ENCODE measurements around the gene DNAH17.
A peak's percentile ranks its signal among the peaks of the same experiment; 100 is the strongest.

The DNAH17 gene

GRCh38 chr17:78557598-78558039 is 19.6 kb downstream of the DNAH17 start:
- peak; percentile 85 for ATAC-seq

GRCh38 chr17:78556812-78557211 is 20.4 kb downstream of the DNAH17 start:
- no peak for ATAC-seq
- TF ChIP-seq BACH2 (CRISPR knock-in tag; IDR thresholded peaks at IDR 0.05; ENCODE audit: borderline replicate concordance): no peak
- TF ChIP-seq ZNF565 (CRISPR knock-in tag; conservative IDR thresholded peaks at IDR 0.05; ENCODE audit: low read depth): no peak
- TF ChIP-seq RARB (CRISPR knock-in tag; IDR thresholded peaks at IDR 0.05): no peak
- TF ChIP-seq OSR1 (CRISPR knock-in tag; IDR thresholded peaks at IDR 0.05): no peak
- TF ChIP-seq ZFP30 (CRISPR knock-in tag; IDR thresholded peaks at IDR 0.05): no peak
- TF ChIP-seq TCF4 (CRISPR knock-in tag; IDR thresholded peaks at IDR 0.05; ENCODE audit: borderline replicate concordance): no peak
- no peak for TF ChIP-seq PATZ1 (CRISPR knock-in tag; IDR thresholded peaks at IDR 0.05; ENCODE audit: borderline replicate concordance)
- TF ChIP-seq TOX (CRISPR knock-in tag; IDR thresholded peaks at IDR 0.05; ENCODE audit: borderline replicate concordance): no peak

More at GRCh38 chr17:78557598-78558039, 19.6 kb downstream of the DNAH17 start:
- TF ChIP-seq ISL1 (CRISPR knock-in tag; IDR thresholded peaks at IDR 0.05) (peak; percentile 25), ZNF70 (CRISPR knock-in tag; IDR thresholded peaks at IDR 0.05) (no peak), SNAI2 (CRISPR knock-in tag; IDR thresholded peaks at IDR 0.05) (no peak), TCF4 (CRISPR knock-in tag; IDR thresholded peaks at IDR 0.05; ENCODE audit: borderline replicate concordance) (no peak), ARNTL (CRISPR knock-in tag; IDR thresholded peaks at IDR 0.05; ENCODE audit: borderline replicate concordance, low read depth) (no peak), ZFP3 (CRISPR knock-in tag; IDR thresholded peaks at IDR 0.05) (0 out of 2 replicates have a peak, but pooled peaks have one; percentile 14), CSRNP3 (CRISPR knock-in tag; IDR thresholded peaks at IDR 0.05) (no peak), ESRRG (CRISPR knock-in tag; IDR thresholded peaks at IDR 0.05) (no peak)

GRCh38 chr17:78555746-78556401 is 21.3 kb downstream of the DNAH17 start:
- no peak for TF ChIP-seq ZFP30 (CRISPR knock-in tag; IDR thresholded peaks at IDR 0.05)
- no peak for TF ChIP-seq TSHZ2 (CRISPR knock-in tag; IDR thresholded peaks at IDR 0.05)
- no peak for TF ChIP-seq ARNTL (CRISPR knock-in tag; IDR thresholded peaks at IDR 0.05; ENCODE audit: borderline replicate concordance, low read depth)
- TF ChIP-seq ZFP3 (CRISPR knock-in tag; IDR thresholded peaks at IDR 0.05): no peak
- TF ChIP-seq RARB (CRISPR knock-in tag; IDR thresholded peaks at IDR 0.05): no peak
- no peak for TF ChIP-seq GLIS3 (CRISPR knock-in tag; IDR thresholded peaks at IDR 0.05)
- no peak for TF ChIP-seq ZNF8 (CRISPR knock-in tag; IDR thresholded peaks at IDR 0.05)
- no peak for TF ChIP-seq PPARA (CRISPR knock-in tag; IDR thresholded peaks at IDR 0.05; ENCODE audit: borderline replicate concordance)
- no peak for TF ChIP-seq SNAI2 (CRISPR knock-in tag; IDR thresholded peaks at IDR 0.05)
- TF ChIP-seq TCF4 (CRISPR knock-in tag; IDR thresholded peaks at IDR 0.05; ENCODE audit: borderline replicate concordance): no peak
- ATAC-seq: no peak

GRCh38 chr17:78550464-78550863 is 26.7 kb downstream of the DNAH17 start:
- no peak for ATAC-seq
- TF ChIP-seq ZNF8 (CRISPR knock-in tag; IDR thresholded peaks at IDR 0.05): no peak
- TF ChIP-seq CSRNP3 (CRISPR knock-in tag; IDR thresholded peaks at IDR 0.05): no peak
- TF ChIP-seq SNAI2 (CRISPR knock-in tag; IDR thresholded peaks at IDR 0.05): no peak
- TF ChIP-seq RARB (CRISPR knock-in tag; IDR thresholded peaks at IDR 0.05): no peak
- no peak for TF ChIP-seq ZFP3 (CRISPR knock-in tag; IDR thresholded peaks at IDR 0.05)
- no peak for TF ChIP-seq CSDC2 (CRISPR knock-in tag; IDR thresholded peaks at IDR 0.05)
- TF ChIP-seq TCF4 (CRISPR knock-in tag; IDR thresholded peaks at IDR 0.05; ENCODE audit: borderline replicate concordance): no peak
- TF ChIP-seq PPARA (CRISPR knock-in tag; IDR thresholded peaks at IDR 0.05; ENCODE audit: borderline replicate concordance): no peak
- no peak for TF ChIP-seq ZC3H10 (CRISPR knock-in tag; IDR thresholded peaks at IDR 0.05)
- no peak for TF ChIP-seq CREB5 (CRISPR knock-in tag; IDR thresholded peaks at IDR 0.05; ENCODE audit: low read depth)
- no peak for TF ChIP-seq ZNF70 (CRISPR knock-in tag; IDR thresholded peaks at IDR 0.05)
- no peak for TF ChIP-seq ZNF565 (CRISPR knock-in tag; conservative IDR thresholded peaks at IDR 0.05; ENCODE audit: low read depth)
- no peak for TF ChIP-seq BACH2 (CRISPR knock-in tag; IDR thresholded peaks at IDR 0.05; ENCODE audit: borderline replicate concordance)
- TF ChIP-seq TSHZ2 (CRISPR knock-in tag; IDR thresholded peaks at IDR 0.05): no peak
- TF ChIP-seq ARNTL (CRISPR knock-in tag; IDR thresholded peaks at IDR 0.05; ENCODE audit: borderline replicate concordance, low read depth): no peak
- no peak for TF ChIP-seq TOX (CRISPR knock-in tag; IDR thresholded peaks at IDR 0.05; ENCODE audit: borderline replicate concordance)
- TF ChIP-seq ISL1 (CRISPR knock-in tag; IDR thresholded peaks at IDR 0.05): no peak

Measured in SK-N-SH treated with all-trans-retinoic acid at 6 μM for 48 hours (cell line).